ENCODE data around the gene NUPR1.
"Not testable (repeated sequence)": the region's sequence is repeated elsewhere in the genome, so short reads cannot be mapped to it uniquely, and the experiment has no call there.

Gene NUPR1

GRCh38 chr16:28534542-28535373 lies 4.0 kb downstream of the NUPR1 start:
- Histone ChIP-seq H3K4me3 (ENCODE audit: low read length) (peak overlapping the region; percentile 32), H3K4me1 (ENCODE audit: control insufficient read depth, insufficient read depth, low read length) (peaks cover 66% of the 10 kb centered on the region), H3K9me3 (ENCODE audit: control insufficient read depth, low read length) (no peaks in the 10 kb centered on the region), H3K36me3 (ENCODE audit: control insufficient read depth, insufficient read depth, low read length, severe bottlenecking) (peaks cover 9% of the 10 kb centered on the region), H3K9ac (ENCODE audit: low read length) (peak overlapping the region; percentile 70), H3K27me3 (replicated peaks; ENCODE audit: control insufficient read depth, insufficient read depth, low read length) (no peaks in the 10 kb centered on the region)
- peak; percentile 57 for DNase-seq (ENCODE audit: low read depth)

- Histone ChIP-seq H3K9ac (ENCODE audit: low read length) (peak overlapping the region; percentile 80), H3K4me3 (ENCODE audit: low read length) (no peak overlapping the region), H3K27me3 (replicated peaks; ENCODE audit: control insufficient read depth, insufficient read depth, low read length) (no peaks in the 10 kb centered on the region), H3K4me1 (ENCODE audit: control insufficient read depth, insufficient read depth, low read length) (peaks cover 59% of the 10 kb centered on the region), H3K36me3 (ENCODE audit: control insufficient read depth, insufficient read depth, low read length, severe bottlenecking) (peaks cover 9% of the 10 kb centered on the region), H3K9me3 (ENCODE audit: control insufficient read depth, low read length) (no peaks in the 10 kb centered on the region)
- DNase-seq (ENCODE audit: low read depth): no peak
Observed at GRCh38 chr16:28532940-28533647, 5.7 kb downstream of the NUPR1 start.

GRCh38 chr16:28531777-28532744 lies 6.7 kb downstream of the NUPR1 start:
- H3K4me1 ChIP-seq (ENCODE audit: control insufficient read depth, insufficient read depth, low read length): peaks cover 57% of the 10 kb centered on the region
- peak; percentile 61 for DNase-seq (ENCODE audit: low read depth)

GRCh38 chr16:28529124-28529523 lies 9.7 kb downstream of the NUPR1 start:
- no peak overlapping the region for H3K4me3 ChIP-seq (ENCODE audit: low read length)
- H3K36me3 ChIP-seq (ENCODE audit: control insufficient read depth, insufficient read depth, low read length, severe bottlenecking): peaks cover under 1% of the 10 kb centered on the region
- H3K4me1 ChIP-seq (ENCODE audit: control insufficient read depth, insufficient read depth, low read length): peaks cover 49% of the 10 kb centered on the region
- H3K9ac ChIP-seq (ENCODE audit: low read length): no peak overlapping the region
- H3K9me3 ChIP-seq (ENCODE audit: control insufficient read depth, low read length): no peaks in the 10 kb centered on the region
- no peak for DNase-seq (ENCODE audit: low read depth)
- H3K27me3 ChIP-seq (replicated peaks; ENCODE audit: control insufficient read depth, insufficient read depth, low read length): no peaks in the 10 kb centered on the region

More at GRCh38 chr16:28531777-28532744, 6.7 kb downstream of the NUPR1 start:
- Histone ChIP-seq H3K9me3 (ENCODE audit: control insufficient read depth, low read length) (no peaks in the 10 kb centered on the region), H3K36me3 (ENCODE audit: control insufficient read depth, insufficient read depth, low read length, severe bottlenecking) (peaks cover 7% of the 10 kb centered on the region), H3K4me3 (ENCODE audit: low read length) (peak overlapping the region; percentile 59), H3K27me3 (replicated peaks; ENCODE audit: control insufficient read depth, insufficient read depth, low read length) (no peaks in the 10 kb centered on the region), H3K9ac (ENCODE audit: low read length) (peak overlapping the region; percentile 80)

- H3K36me3 ChIP-seq (ENCODE audit: control insufficient read depth, insufficient read depth, low read length, severe bottlenecking): no peaks in the 10 kb centered on the region
- no peak overlapping the region for H3K4me3 ChIP-seq (ENCODE audit: low read length)
- peaks cover 47% of the 10 kb centered on the region for H3K4me1 ChIP-seq (ENCODE audit: control insufficient read depth, insufficient read depth, low read length)
- DNase-seq (ENCODE audit: low read depth): no peak
- no peaks in the 10 kb centered on the region for H3K27me3 ChIP-seq (replicated peaks; ENCODE audit: control insufficient read depth, insufficient read depth, low read length)
- H3K9me3 ChIP-seq (ENCODE audit: control insufficient read depth, low read length): no peaks in the 10 kb centered on the region
- H3K9ac ChIP-seq (ENCODE audit: low read length): no peak overlapping the region
Observed at GRCh38 chr16:28528463-28528867, 10.3 kb downstream of the NUPR1 start.

- no peak overlapping the region for H3K9ac ChIP-seq (ENCODE audit: low read length)
- no peak for DNase-seq (ENCODE audit: low read depth)
- H3K4me3 ChIP-seq (ENCODE audit: low read length): no peak overlapping the region
- H3K4me1 ChIP-seq (ENCODE audit: control insufficient read depth, insufficient read depth, low read length): peaks cover 42% of the 10 kb centered on the region
- no peaks in the 10 kb centered on the region for H3K27me3 ChIP-seq (replicated peaks; ENCODE audit: control insufficient read depth, insufficient read depth, low read length)
- H3K36me3 ChIP-seq (ENCODE audit: control insufficient read depth, insufficient read depth, low read length, severe bottlenecking): no peaks in the 10 kb centered on the region
- H3K9me3 ChIP-seq (ENCODE audit: control insufficient read depth, low read length): no peaks in the 10 kb centered on the region
Observed at GRCh38 chr16:28527985-28528384, 10.8 kb downstream of the NUPR1 start.

- H3K4me3 ChIP-seq (ENCODE audit: low read length); H3K9me3 ChIP-seq (ENCODE audit: control insufficient read depth, low read length); H3K9ac ChIP-seq (ENCODE audit: low read length); H3K36me3 ChIP-seq (ENCODE audit: control insufficient read depth, insufficient read depth, low read length, severe bottlenecking); H3K27me3 ChIP-seq (replicated peaks; ENCODE audit: control insufficient read depth, insufficient read depth, low read length): not testable (repeated sequence)
- peaks cover 35% of the 10 kb centered on the region for H3K4me1 ChIP-seq (ENCODE audit: control insufficient read depth, insufficient read depth, low read length)
- DNase-seq (ENCODE audit: low read depth): peak; percentile 46
Observed at GRCh38 chr16:28527100-28527785, 11.5 kb downstream of the NUPR1 start.

GRCh38 chr16:28526201-28527099 lies 12.3 kb downstream of the NUPR1 start:
- Histone ChIP-seq H3K4me3 (ENCODE audit: low read length) (no peak overlapping the region), H3K9me3 (ENCODE audit: control insufficient read depth, low read length) (no peaks in the 10 kb centered on the region), H3K36me3 (ENCODE audit: control insufficient read depth, insufficient read depth, low read length, severe bottlenecking) (no peaks in the 10 kb centered on the region), H3K4me1 (ENCODE audit: control insufficient read depth, insufficient read depth, low read length) (peaks cover 27% of the 10 kb centered on the region), H3K9ac (ENCODE audit: low read length) (no peak overlapping the region), H3K27me3 (replicated peaks; ENCODE audit: control insufficient read depth, insufficient read depth, low read length) (no peaks in the 10 kb centered on the region)
- no peak for DNase-seq (ENCODE audit: low read depth)

- Histone ChIP-seq H3K4me3 (ENCODE audit: low read length) (no peak overlapping the region), H3K9ac (ENCODE audit: low read length) (no peak overlapping the region), H3K36me3 (ENCODE audit: control insufficient read depth, insufficient read depth, low read length, severe bottlenecking) (no peaks in the 10 kb centered on the region), H3K27me3 (replicated peaks; ENCODE audit: control insufficient read depth, insufficient read depth, low read length) (no peaks in the 10 kb centered on the region), H3K9me3 (ENCODE audit: control insufficient read depth, low read length) (no peaks in the 10 kb centered on the region), H3K4me1 (ENCODE audit: control insufficient read depth, insufficient read depth, low read length) (peaks cover 23% of the 10 kb centered on the region)
- DNase-seq (ENCODE audit: low read depth): no peak
Observed at GRCh38 chr16:28524681-28525171, 14.0 kb downstream of the NUPR1 start.

GRCh38 chr16:28522792-28523191 lies 16.0 kb downstream of the NUPR1 start:
- DNase-seq (ENCODE audit: low read depth): no peak
- Histone ChIP-seq H3K36me3 (ENCODE audit: control insufficient read depth, insufficient read depth, low read length, severe bottlenecking) (no peaks in the 10 kb centered on the region), H3K4me3 (ENCODE audit: low read length) (no peak overlapping the region), H3K4me1 (ENCODE audit: control insufficient read depth, insufficient read depth, low read length) (peaks cover 15% of the 10 kb centered on the region), H3K9me3 (ENCODE audit: control insufficient read depth, low read length) (no peaks in the 10 kb centered on the region), H3K9ac (ENCODE audit: low read length) (no peak overlapping the region), H3K27me3 (replicated peaks; ENCODE audit: control insufficient read depth, insufficient read depth, low read length) (no peaks in the 10 kb centered on the region)

All from adipocyte (in vitro differentiated cells).